H1 (cell line): ENCODE results near the gene MDK. TPM values are rescaled to one million over a fixed set of nuclear protein-coding genes. Genes with fewer than 3 reads are reported as not detected.

Experiments used
- CBX5 ChIP-seq: fragments of 300-800, 300-1000 bp; sonication (generic); IDR thresholded peaks from 2 replicates; pipeline ENCODE4 v1.7.1; 2016; ENCODE audit warnings: antibody characterized with exemption, low read length, low read depth
- RFX5 ChIP-seq: IDR thresholded peaks from 2 replicates; pipeline ENCODE4 v1.6.1; 2011; ENCODE audit warnings: low read depth, low read length, improper control_type of control experiment, borderline replicate concordance
- SIRT6 ChIP-seq: IDR thresholded peaks from one replicate; pipeline ENCODE4 v1.7.1; 2012; ENCODE audit warnings: low read length, inconsistent platforms
- TEAD4 ChIP-seq: IDR thresholded peaks from 2 replicates; pipeline ENCODE4 v1.6.1; 2012; ENCODE audit warnings: low read depth, low read length, inconsistent platforms, mixed read lengths
- polyA plus RNA-seq, 7 experiments: library from polyadenylated mRNA; depleted of rRNA in 3 of 7; stranded (reverse) in 5 of 7; unstranded in 2 of 7; fragments of >200 nt in 5 of 7; fragments of 200-250 nt in 2 of 7; gene quantifications; 1 replicate in 5 of 7; 2 replicates in 1 of 7; 4 replicates in 1 of 7; pipeline versions ENCODE4 v1.2.1 to v1.2.3, GENCODE V29; 2011 to 2013; ENCODE audit warnings: missing spikeins in 2 of 7, mixed read lengths in 2 of 7
- total RNA-seq: library from RNA; stranded (reverse); fragmentation: NEBNext Ultra II Directional; extraction: Animal tissue kit (Norgen Biotek cat#: 25700); gene quantifications from 2 replicates; pipeline ENCODE4 v1.2.1, GENCODE V29; 2021

Gene MDK
- total and polyA plus RNA-seq, 2 of the 8 experiments (the other 6 are each of a cell fraction or from before 2014, with no cell fraction given) = 309 to 606 TPM

- TF ChIP-seq CBX5 (no peak), RFX5 (no peak), SIRT6 (no peak), TEAD4 (0 out of 2 replicates have a peak, but pooled peaks have one; percentile 26)
- TF ChIP-seq, all 59 proteins: peak for 3
Measured at GRCh38 chr11:46347637-46348311, 33.7 kb upstream of the MDK start (continued).
